Measurements from ENCODE around the gene POF1B. TPM values are rescaled to one million over a fixed set of nuclear protein-coding genes. Genes with fewer than 3 reads are reported as not detected.
A peak's percentile ranks its signal among the peaks of the same experiment; 100 is the strongest.
"Not testable (repeated sequence)": the region's sequence is repeated elsewhere in the genome, so short reads cannot be mapped to it uniquely, and the experiment has no call there.

POF1B gene
- total and polyA plus RNA-seq, 4 donors: 0.14 to 0.75 (median 0.19) TPM

- Histone ChIP-seq H3K27ac (ENCODE audit: low read depth in 1 of 2, low read length in 2 of 2) (no peak overlapping the region), H3K9me3 (ENCODE audit: control insufficient read depth in 4 of 4, low read length in 3 of 4) (peaks cover 0 to 3% (median 0%) of the 10 kb centered on the region in 4 donors), H3K4me3 (ENCODE audit: low read depth in 1 of 3, low read length in 3 of 3) (no peak overlapping the region), H3K9ac (ENCODE audit: low read depth in 1 of 2, low read length in 2 of 2) (no peak overlapping the region), H3K27me3 (ENCODE audit: control insufficient read depth in 4 of 4, insufficient read depth in 4 of 4, low read length in 3 of 4) (no peaks in the 10 kb centered on the region), H3K4me1 (ENCODE audit: control insufficient read depth in 4 of 4, insufficient read depth in 4 of 4, low read length in 3 of 4) (no peaks in the 10 kb centered on the region), H3K36me3 (ENCODE audit: control insufficient read depth in 4 of 4, insufficient read depth in 3 of 4, low read depth in 1 of 4, low read length in 3 of 4) (no peaks in the 10 kb centered on the region)
- DNase-seq (ENCODE audit: low spot score): no peak
- 93% methylated on average over 7 of the region's 7 CpGs for WGBS
- TF ChIP-seq FOXA1 (IDR thresholded peaks at IDR 0.05): no peak
- TF ChIP-seq EGR1 (IDR thresholded peaks at IDR 0.05; ENCODE audit: low read depth in 2 of 2): no peak
- no peak for TF ChIP-seq HNF4A (conservative IDR thresholded peaks at IDR 0.05)
- TF ChIP-seq CTCF (IDR thresholded peaks at IDR 0.05; ENCODE audit: low read depth, low read length, missing input control): no peak
Observed at GRCh38 chrX:85288992-85289723, 90.3 kb downstream of the POF1B start.

GRCh38 chrX:85285286-85285685 is 94.2 kb downstream of the POF1B start:
- not testable (repeated sequence) for H3K27ac ChIP-seq (ENCODE audit: low read depth in 1 of 2, low read length in 2 of 2); H3K9ac ChIP-seq (ENCODE audit: low read depth in 1 of 2, low read length in 2 of 2); H3K27me3 ChIP-seq (ENCODE audit: control insufficient read depth in 4 of 4, insufficient read depth in 4 of 4, low read length in 3 of 4); H3K4me1 ChIP-seq (ENCODE audit: control insufficient read depth in 4 of 4, insufficient read depth in 4 of 4, low read length in 3 of 4); DNase-seq (ENCODE audit: low spot score); H3K9me3 ChIP-seq (ENCODE audit: control insufficient read depth in 4 of 4, low read length in 3 of 4); H3K36me3 ChIP-seq (ENCODE audit: control insufficient read depth in 4 of 4, insufficient read depth in 3 of 4, low read depth in 1 of 4, low read length in 3 of 4); H3K4me3 ChIP-seq (ENCODE audit: low read depth in 1 of 3, low read length in 3 of 3)
- WGBS: 75% methylated on average over 6 of the region's 6 CpGs

GRCh38 chrX:85244450-85245211 is 134.8 kb downstream of the POF1B start:
- no peak for TF ChIP-seq YY1 (IDR thresholded peaks at IDR 0.05)
- no peak for TF ChIP-seq NR2F2 (IDR thresholded peaks at IDR 0.05)
- TF ChIP-seq JUND (IDR thresholded peaks at IDR 0.05): no peak
- no peak for TF ChIP-seq TAF1 (conservative IDR thresholded peaks at IDR 0.05)
- TF ChIP-seq ATF3 (IDR thresholded peaks at IDR 0.05): no peak
- no peak for TF ChIP-seq ZBTB33 (IDR thresholded peaks at IDR 0.05)
- no peak for TF ChIP-seq FOXA2 (IDR thresholded peaks at IDR 0.05)
- TF ChIP-seq RAD21 (IDR thresholded peaks at IDR 0.05): no peak
- TF ChIP-seq RXRA (IDR thresholded peaks at IDR 0.05): no peak
- WGBS: 2% methylated on average over 42 of the region's 42 CpGs
- peak overlapping the region in 1 of 2 donors; percentile 13 for H3K9ac ChIP-seq (ENCODE audit: low read depth in 1 of 2, low read length in 2 of 2)
- no peaks in the 10 kb centered on the region for H3K9me3 ChIP-seq (ENCODE audit: control insufficient read depth in 4 of 4, low read length in 3 of 4)
- H3K27ac ChIP-seq (ENCODE audit: low read depth in 1 of 2, low read length in 2 of 2): no peak overlapping the region
- peak; percentile 36 for DNase-seq (ENCODE audit: low spot score)
- H3K27me3 ChIP-seq (ENCODE audit: control insufficient read depth in 4 of 4, insufficient read depth in 4 of 4, low read length in 3 of 4): peaks cover 0 to 3% (median 0%) of the 10 kb centered on the region in 4 donors
- no peaks in the 10 kb centered on the region for H3K36me3 ChIP-seq (ENCODE audit: control insufficient read depth in 4 of 4, insufficient read depth in 3 of 4, low read depth in 1 of 4, low read length in 3 of 4)
- H3K4me1 ChIP-seq (ENCODE audit: control insufficient read depth in 4 of 4, insufficient read depth in 4 of 4, low read length in 3 of 4): peaks cover 0 to 9% (median 4%) of the 10 kb centered on the region in 4 donors
- peak overlapping the region; percentile 42 to 76 (median 51) for H3K4me3 ChIP-seq (ENCODE audit: low read depth in 1 of 3, low read length in 3 of 3)
